Small intestine (tissue), 7 donors: ENCODE measurements around the gene ARFRP1. TPM values are rescaled to one million over a fixed set of nuclear protein-coding genes. Genes with fewer than 3 reads are reported as not detected.

ENCODE experiments used
- DNase-seq, 2 donors: peaks; one replicate each; pipeline versions ENCODE4 v3.0.0 to v3.0.0-alpha.2; 2013
- FAIRE-seq: peaks from 2 replicates; lab custom pipeline; 2012; peaks lifted over from hg19 to GRCh38; lab: Jason Lieb, UNC
- H3K27ac ChIP-seq, 3 donors: one replicate each; pipeline ENCODE4 v1.5.1; 2013; ENCODE audit warnings: low read length in 2 of 3, mild to moderate bottlenecking in 2 of 3, control low read depth in 1 of 3, inconsistent platforms in 1 of 3, low read depth in 1 of 3, moderate library complexity in 1 of 3
- H3K27me3 ChIP-seq, 3 donors: one replicate each; pipeline ENCODE4 v1.6.1; 2013; ENCODE audit warnings: low read length in 3 of 3, inconsistent platforms in 1 of 3; ENCODE audit not compliant: control insufficient read depth in 3 of 3, insufficient read depth in 3 of 3
- H3K36me3 ChIP-seq, 3 donors: one replicate each; pipeline ENCODE4 v1.6.1; 2013; ENCODE audit warnings: low read length in 3 of 3, inconsistent platforms in 1 of 3, low read depth in 1 of 3, mild to moderate bottlenecking in 1 of 3, moderate library complexity in 1 of 3; ENCODE audit not compliant: control insufficient read depth in 3 of 3, insufficient read depth in 2 of 3
- H3K4me1 ChIP-seq, 3 donors: one replicate each; pipeline ENCODE4 v1.6.1; 2013; ENCODE audit warnings: low read length in 2 of 3, inconsistent platforms in 1 of 3, low read depth in 1 of 3, mild to moderate bottlenecking in 1 of 3, moderate library complexity in 1 of 3; ENCODE audit not compliant: control insufficient read depth in 3 of 3, insufficient read depth in 2 of 3
- H3K4me3 ChIP-seq, 3 donors: one replicate each; pipeline ENCODE4 v1.5.1; 2013; ENCODE audit warnings: low read length in 3 of 3, control low read depth in 1 of 3, inconsistent platforms in 1 of 3, low read depth in 1 of 3, mild to moderate bottlenecking in 1 of 3, moderate library complexity in 1 of 3
- H3K9me3 ChIP-seq, 2 donors: one replicate each; pipeline ENCODE4 v1.6.1; 2013; ENCODE audit warnings: low read depth in 1 of 2, low read length in 1 of 2; ENCODE audit not compliant: control insufficient read depth in 2 of 2, insufficient read depth in 1 of 2
- WGBS, 3 donors: extraction: QIAGEN DNeasy Blood & Tissue Kit; methylation state at CpG; one replicate each; pipeline ENCODE4 v1.1.7; 2013; 5-methylcytosine and 5-hydroxymethylcytosine counted together
- polyA plus RNA-seq, 4 donors: library from polyadenylated mRNA; stranded (reverse) in 3 of 4; unstranded in 1 of 4; fragments of 200-250 nt in 3 of 4; fragments of 120-200 nt in 1 of 4; gene quantifications; one replicate each; pipeline versions ENCODE4 v1.2.1 to v1.2.3, GENCODE V29; 2013
- donor health status: healthy with polysubstance abuse.
- donor health status: control.
- donor health status: control.
- donor health status: Bipolar disorder and iron deficiency.
- donor health status: healthy.

Gene ARFRP1
- polyA plus RNA-seq, 4 donors: 21.5 to 78.6 (median 60.8) TPM

GRCh38 chr20:63687419-63688178, 20.2 kb downstream of the ARFRP1 start:
- 88 to 93% (median 91%) methylated on average over 29 of the region's 29 CpGs for WGBS, 3 donors
- peaks cover 4 to 16% (median 5%) of the 10 kb centered on the region in 3 donors for H3K4me1 ChIP-seq

GRCh38 chr20:63686492-63687321, 21.1 kb downstream of the ARFRP1 start:
- H3K27ac ChIP-seq: peak overlapping the region; percentile 53 to 95 (median 65)
- peaks cover 4 to 16% (median 5%) of the 10 kb centered on the region in 3 donors for H3K4me1 ChIP-seq
- no peaks in the 10 kb centered on the region for H3K27me3 ChIP-seq
- no peak overlapping the region for H3K4me3 ChIP-seq
- H3K9me3 ChIP-seq: no peaks in the 10 kb centered on the region
- H3K36me3 ChIP-seq: peaks cover 0 to 46% (median 3%) of the 10 kb centered on the region in 3 donors
- DNase-seq (peak; percentile 87 to 89), FAIRE-seq (no peak)
- WGBS, 3 donors: 30 to 34% (median 33%) methylated on average over 45 of the region's 45 CpGs

More at GRCh38 chr20:63687419-63688178, 20.2 kb downstream of the ARFRP1 start:
- H3K27ac ChIP-seq: peak overlapping the region; percentile 42 to 95 (median 65)
- H3K9me3 ChIP-seq: no peaks in the 10 kb centered on the region
- no peaks in the 10 kb centered on the region for H3K27me3 ChIP-seq
- H3K4me3 ChIP-seq: no peak overlapping the region
- H3K36me3 ChIP-seq: peaks cover 0 to 43% (median 0%) of the 10 kb centered on the region in 3 donors
- DNase-seq (no peak), FAIRE-seq (no peak)

GRCh38 chr20:63686094-63686491, 21.7 kb downstream of the ARFRP1 start:
- H3K27ac ChIP-seq: peak overlapping the region; percentile 53 to 95 (median 65)
- 81 to 84% (median 82%) methylated on average over 22 to 24 of the region's 24 CpGs for WGBS, 3 donors
- DNase-seq: no peak
- no peaks in the 10 kb centered on the region for H3K27me3 ChIP-seq
- no peaks in the 10 kb centered on the region for H3K9me3 ChIP-seq
- FAIRE-seq: no peak
- H3K4me1 ChIP-seq: peaks cover 4 to 16% (median 5%) of the 10 kb centered on the region in 3 donors
- no peak overlapping the region for H3K4me3 ChIP-seq
- peaks cover 0 to 50% (median 3%) of the 10 kb centered on the region in 3 donors for H3K36me3 ChIP-seq

- Histone ChIP-seq H3K36me3 (peaks cover 0 to 56% (median 3%) of the 10 kb centered on the region in 3 donors), H3K9me3 (no peaks in the 10 kb centered on the region), H3K4me3 (no peak overlapping the region), H3K4me1 (peaks cover 4 to 16% (median 5%) of the 10 kb centered on the region in 3 donors), H3K27ac (peak overlapping the region in 1 of 3 donors; percentile 95), H3K27me3 (no peaks in the 10 kb centered on the region)
- no peak for DNase-seq
- FAIRE-seq: no peak
- WGBS, 3 donors: 85 to 92% (median 91%) methylated on average over 21 of the region's 21 CpGs
These were observed 22.3 kb downstream of the ARFRP1 start for GRCh38 chr20:63685269-63686026.

GRCh38 chr20:63682384-63683139, 25.2 kb downstream of the ARFRP1 start:
- peak overlapping the region in 1 of 3 donors; percentile 84 for H3K27ac ChIP-seq

GRCh38 chr20:63681609-63682142, 26.1 kb downstream of the ARFRP1 start:
- no peaks in the 10 kb centered on the region for H3K27me3 ChIP-seq
- DNase-seq (no peak), FAIRE-seq (no peak)
- H3K4me1 ChIP-seq: peaks cover 0 to 8% (median 4%) of the 10 kb centered on the region in 3 donors
- no peaks in the 10 kb centered on the region for H3K9me3 ChIP-seq
- peaks cover 3 to 69% (median 6%) of the 10 kb centered on the region in 3 donors for H3K36me3 ChIP-seq
- WGBS, 3 donors: 92 to 96% (median 94%) methylated on average over 13 of the region's 13 CpGs
- no peak overlapping the region for H3K4me3 ChIP-seq
- peak overlapping the region in 1 of 3 donors; percentile 50 for H3K27ac ChIP-seq

More at GRCh38 chr20:63682384-63683139, 25.2 kb downstream of the ARFRP1 start:
- peaks cover 4 to 16% (median 5%) of the 10 kb centered on the region in 3 donors for H3K4me1 ChIP-seq
- H3K9me3 ChIP-seq: no peaks in the 10 kb centered on the region
- H3K4me3 ChIP-seq: no peak overlapping the region
- DNase-seq (no peak), FAIRE-seq (no peak)
- WGBS, 3 donors: 64 to 80% (median 75%) methylated on average over 22 of the region's 22 CpGs
- H3K27me3 ChIP-seq: no peaks in the 10 kb centered on the region
- H3K36me3 ChIP-seq: peaks cover 3 to 67% (median 6%) of the 10 kb centered on the region in 3 donors

- no peak for FAIRE-seq
- Histone ChIP-seq H3K4me1 (peaks cover 0 to 2% (median 0%) of the 10 kb centered on the region in 3 donors), H3K4me3 (no peak overlapping the region), H3K27ac (no peak overlapping the region), H3K36me3 (peaks cover 3 to 70% (median 6%) of the 10 kb centered on the region in 3 donors), H3K27me3 (no peaks in the 10 kb centered on the region), H3K9me3 (no peaks in the 10 kb centered on the region)
- 87 to 92% (median 88%) methylated on average over 23 of the region's 23 CpGs for WGBS, 3 donors
- no peak for DNase-seq
These were observed 26.7 kb downstream of the ARFRP1 start for GRCh38 chr20:63680857-63681608.
